IMR-90 (cell line): ENCODE data around the gene MGRN1.

ENCODE experiments used
- CEBPB ChIP-seq: IDR thresholded peaks from 2 replicates; pipeline ENCODE4 v1.6.1; 2012; ENCODE audit warnings: low read depth, low read length, improper control_type of control experiment
- RCOR1 ChIP-seq: IDR thresholded peaks from 2 replicates; pipeline ENCODE4 v1.6.1; 2012; ENCODE audit warnings: mild to moderate bottlenecking, low read length, improper control_type of control experiment; ENCODE audit not compliant: insufficient replicate concordance
- TF ChIP-seq, protein P1 (sequence below): conservative IDR thresholded peaks from 2 replicates; pipeline ENCODE4 v1.5.1; 2012; ENCODE audit warnings: mild to moderate bottlenecking, low read depth, low read length, improper control_type of control experiment
- TF ChIP-seq, protein P2 (sequence below): fragments of 150-350 bp; IDR thresholded peaks from 2 replicates; pipeline ENCODE4 v1.6.1; 2017; ENCODE audit warnings: mild to moderate bottlenecking, antibody characterized with exemption, low read length, low read depth

DNA sequence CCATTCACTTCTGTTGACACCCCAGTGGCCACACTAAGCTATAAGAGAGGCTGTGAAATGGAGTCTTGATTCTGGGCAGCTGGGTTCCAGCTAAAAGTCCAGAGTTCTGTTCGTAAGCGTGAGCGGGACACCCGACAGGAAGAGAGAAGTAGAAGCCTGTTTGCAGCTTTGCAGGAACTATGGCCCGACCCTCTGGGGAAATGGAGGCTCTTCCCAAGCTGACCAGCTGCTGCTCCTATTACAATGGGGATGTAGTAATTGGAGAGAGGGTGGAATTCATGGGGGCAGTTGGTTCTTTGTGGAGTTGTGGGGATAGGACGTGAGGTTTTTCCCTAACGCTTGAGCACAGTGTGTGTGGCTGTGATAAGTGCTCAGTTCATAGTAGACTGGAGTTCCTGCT lies 38.3 kb upstream of the MGRN1 start:
- TF ChIP-seq, protein P1, sequence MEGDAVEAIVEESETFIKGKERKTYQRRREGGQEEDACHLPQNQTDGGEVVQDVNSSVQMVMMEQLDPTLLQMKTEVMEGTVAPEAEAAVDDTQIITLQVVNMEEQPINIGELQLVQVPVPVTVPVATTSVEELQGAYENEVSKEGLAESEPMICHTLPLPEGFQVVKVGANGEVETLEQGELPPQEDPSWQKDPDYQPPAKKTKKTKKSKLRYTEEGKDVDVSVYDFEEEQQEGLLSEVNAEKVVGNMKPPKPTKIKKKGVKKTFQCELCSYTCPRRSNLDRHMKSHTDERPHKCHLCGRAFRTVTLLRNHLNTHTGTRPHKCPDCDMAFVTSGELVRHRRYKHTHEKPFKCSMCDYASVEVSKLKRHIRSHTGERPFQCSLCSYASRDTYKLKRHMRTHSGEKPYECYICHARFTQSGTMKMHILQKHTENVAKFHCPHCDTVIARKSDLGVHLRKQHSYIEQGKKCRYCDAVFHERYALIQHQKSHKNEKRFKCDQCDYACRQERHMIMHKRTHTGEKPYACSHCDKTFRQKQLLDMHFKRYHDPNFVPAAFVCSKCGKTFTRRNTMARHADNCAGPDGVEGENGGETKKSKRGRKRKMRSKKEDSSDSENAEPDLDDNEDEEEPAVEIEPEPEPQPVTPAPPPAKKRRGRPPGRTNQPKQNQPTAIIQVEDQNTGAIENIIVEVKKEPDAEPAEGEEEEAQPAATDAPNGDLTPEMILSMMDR: no peak
- TF ChIP-seq, protein P2, sequence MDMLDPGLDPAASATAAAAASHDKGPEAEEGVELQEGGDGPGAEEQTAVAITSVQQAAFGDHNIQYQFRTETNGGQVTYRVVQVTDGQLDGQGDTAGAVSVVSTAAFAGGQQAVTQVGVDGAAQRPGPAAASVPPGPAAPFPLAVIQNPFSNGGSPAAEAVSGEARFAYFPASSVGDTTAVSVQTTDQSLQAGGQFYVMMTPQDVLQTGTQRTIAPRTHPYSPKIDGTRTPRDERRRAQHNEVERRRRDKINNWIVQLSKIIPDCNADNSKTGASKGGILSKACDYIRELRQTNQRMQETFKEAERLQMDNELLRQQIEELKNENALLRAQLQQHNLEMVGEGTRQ: no peak
- no peak for TF ChIP-seq RCOR1
- no peak for TF ChIP-seq CEBPB
